Activated CD8-positive, alpha-beta memory T cell treated with anti-CD3 and anti-CD28 coated beads, Interleukin-2, amount 50 U/mL, for 1 hour (primary cell): ENCODE results near the gene MGAT5B.
"Not testable (repeated sequence)": the region's sequence is repeated elsewhere in the genome, so short reads cannot be mapped to it uniquely, and the experiment has no call there.

ENCODE experiments used
- DNase-seq: peaks from one replicate; pipeline ENCODE4 v3.0.0-alpha.2; 2020; ENCODE audit errors: extremely low read depth

Gene MGAT5B

DNA sequence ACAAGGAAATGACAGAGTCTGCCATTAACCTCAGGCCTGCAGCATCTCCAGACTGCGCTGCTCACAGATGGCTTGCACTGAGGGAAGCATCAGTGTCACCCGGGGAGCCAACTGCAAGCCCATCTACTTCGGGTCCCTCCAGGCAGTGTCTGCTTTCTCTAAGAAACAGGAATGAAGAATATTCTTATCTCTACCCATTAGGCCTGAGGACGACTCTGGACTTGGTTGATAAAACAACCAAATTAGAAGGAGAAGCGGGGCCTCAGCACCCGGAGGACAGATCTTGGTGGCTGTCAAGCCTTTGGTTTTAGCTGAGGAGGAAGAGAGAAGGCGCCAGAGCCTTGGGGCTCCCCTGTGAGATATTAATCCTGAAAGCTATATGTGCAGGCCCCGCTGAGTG, 19.5 kb upstream of the MGAT5B start:
- no peak for DNase-seq

- not testable (repeated sequence) for DNase-seq
These were observed 19.0 kb upstream of the MGAT5B start for GRCh38 chr17:76849160-76849559.

DNA sequence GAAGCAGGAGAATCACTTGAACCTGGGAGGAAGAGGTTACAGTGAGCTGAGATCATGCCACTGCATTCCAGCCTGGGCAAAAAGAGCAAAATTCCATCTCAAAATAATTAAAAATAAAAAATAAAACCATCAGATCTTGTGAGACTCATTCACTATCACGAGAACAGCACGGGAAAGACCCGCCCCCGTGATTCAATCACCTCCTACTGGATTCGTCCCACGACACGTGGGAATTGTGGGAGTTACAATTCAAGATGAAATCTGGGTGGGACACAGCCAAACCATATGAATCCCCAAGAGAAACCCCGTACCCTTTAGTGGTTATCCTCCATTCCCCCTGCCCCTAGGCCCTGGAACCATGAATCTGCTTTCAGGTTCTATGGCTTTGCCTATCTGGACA, 15.4 kb upstream of the MGAT5B start:
- no peak for DNase-seq

- no peak for DNase-seq
These were observed 13.1 kb upstream of the MGAT5B start for GRCh38 chr17:76855105-76855504.

GRCh38 chr17:76862079-76862478, 6.1 kb upstream of the MGAT5B start:
- no peak for DNase-seq

- DNase-seq: no peak
These were observed 5.7 kb upstream of the MGAT5B start for GRCh38 chr17:76862494-76862893.

DNA sequence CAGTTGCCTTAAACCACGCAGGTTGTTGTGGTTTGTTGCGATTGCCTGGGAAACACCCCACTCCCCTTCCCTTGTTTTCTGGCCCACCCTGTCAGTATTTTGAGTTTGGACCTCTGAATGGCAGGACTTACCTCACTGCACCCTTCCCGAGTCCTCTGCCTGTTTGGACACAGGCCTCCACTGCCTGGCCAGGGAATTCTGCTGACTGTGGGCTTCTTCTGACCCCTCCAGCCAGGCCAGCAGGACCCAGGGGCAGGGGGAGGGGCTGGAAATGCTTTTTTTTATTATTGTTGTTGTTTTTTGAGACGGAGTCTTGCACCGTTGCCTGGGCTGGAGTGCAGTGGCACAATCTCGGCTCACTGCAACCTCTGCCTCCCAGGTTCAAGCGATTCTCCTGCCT, 4.2 kb upstream of the MGAT5B start:
- DNase-seq: no peak

GRCh38 chr17:76865174-76865573, 3.0 kb upstream of the MGAT5B start:
- DNase-seq: no peak

- no peak for DNase-seq
These were observed 2.0 kb upstream of the MGAT5B start for GRCh38 chr17:76866203-76866602.

DNA sequence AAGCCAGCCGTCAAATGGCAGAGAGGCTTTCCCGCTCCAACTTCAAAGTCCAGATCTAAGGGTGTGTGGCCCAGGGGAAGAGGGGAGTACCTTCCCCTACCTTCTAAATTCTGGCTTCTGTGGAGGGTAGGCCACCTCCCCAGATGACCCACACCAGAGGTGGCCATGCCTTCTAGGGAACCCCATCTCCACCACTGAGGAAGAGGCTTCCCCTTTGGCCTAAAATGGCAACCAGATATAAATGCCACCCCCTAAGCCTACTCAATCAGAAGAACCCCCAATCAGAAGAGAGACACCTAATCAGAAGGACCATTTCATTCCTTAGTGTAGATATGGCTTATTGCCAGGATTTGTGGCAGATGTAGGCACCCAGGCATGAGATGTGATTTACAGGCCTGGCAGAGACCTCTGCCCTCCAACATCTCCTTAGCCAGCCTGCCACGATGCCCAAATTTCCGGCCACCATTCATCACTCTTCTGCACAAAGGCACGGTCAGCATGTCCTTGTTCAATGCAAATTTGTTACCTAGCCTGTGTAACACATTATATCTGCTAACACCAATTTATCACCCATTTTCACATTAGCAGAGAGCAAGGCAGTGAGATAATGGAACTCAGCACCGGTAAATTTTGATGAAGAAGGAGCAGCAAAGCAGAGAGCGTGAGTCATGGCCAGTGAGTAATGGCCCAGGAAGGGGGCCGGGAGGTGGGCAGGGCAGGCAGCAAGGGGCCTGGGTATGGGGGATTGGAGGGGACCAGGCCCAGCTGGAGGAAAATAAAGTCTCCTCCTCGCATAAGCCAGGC, 1.2 kb upstream of the MGAT5B start:
- no peak for DNase-seq

- no peak for DNase-seq
These were observed 527 bp upstream of the MGAT5B start for GRCh38 chr17:76867578-76868175.

DNA sequence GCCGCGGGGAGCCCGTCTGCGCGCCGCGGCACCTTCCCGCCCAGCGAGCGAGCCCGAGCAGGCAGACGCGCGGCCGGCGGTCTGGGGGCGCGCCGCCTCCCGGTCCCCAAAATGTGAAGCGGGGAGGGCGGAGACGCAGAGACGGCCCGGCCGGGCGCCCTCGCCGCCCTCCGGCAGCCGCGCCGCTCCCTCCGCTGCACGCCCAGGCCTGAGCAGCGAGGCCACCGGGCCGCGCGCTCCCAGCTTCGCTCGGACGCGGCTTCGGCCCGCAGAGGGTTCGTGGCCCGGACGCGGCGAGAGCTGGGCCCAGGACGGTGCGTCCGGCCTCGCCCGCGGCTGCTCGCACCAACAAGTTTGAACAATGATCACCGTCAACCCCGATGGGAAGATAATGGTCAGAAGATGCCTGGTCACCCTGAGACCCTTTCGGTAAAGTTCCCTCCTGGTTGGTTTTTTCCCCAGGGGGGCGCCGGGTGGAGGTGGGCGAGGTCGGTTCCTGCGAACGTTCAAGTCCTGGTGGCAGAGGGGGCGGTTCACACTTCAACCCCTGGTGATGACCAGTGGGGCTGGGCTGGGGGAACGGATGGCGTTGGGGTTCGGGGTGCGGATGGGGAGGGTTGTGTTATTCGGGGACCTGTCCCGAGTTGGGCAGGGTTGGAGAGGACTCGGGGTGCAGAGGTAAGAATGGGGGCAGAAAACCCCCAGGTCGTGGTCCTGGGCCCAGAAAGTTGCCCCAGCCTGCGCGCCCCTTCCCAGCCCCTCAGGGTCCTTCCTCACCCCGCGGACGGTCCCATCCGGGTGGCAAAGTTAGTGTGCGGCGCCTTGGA, 678 bp downstream of the MGAT5B start:
- no peak for DNase-seq

DNA sequence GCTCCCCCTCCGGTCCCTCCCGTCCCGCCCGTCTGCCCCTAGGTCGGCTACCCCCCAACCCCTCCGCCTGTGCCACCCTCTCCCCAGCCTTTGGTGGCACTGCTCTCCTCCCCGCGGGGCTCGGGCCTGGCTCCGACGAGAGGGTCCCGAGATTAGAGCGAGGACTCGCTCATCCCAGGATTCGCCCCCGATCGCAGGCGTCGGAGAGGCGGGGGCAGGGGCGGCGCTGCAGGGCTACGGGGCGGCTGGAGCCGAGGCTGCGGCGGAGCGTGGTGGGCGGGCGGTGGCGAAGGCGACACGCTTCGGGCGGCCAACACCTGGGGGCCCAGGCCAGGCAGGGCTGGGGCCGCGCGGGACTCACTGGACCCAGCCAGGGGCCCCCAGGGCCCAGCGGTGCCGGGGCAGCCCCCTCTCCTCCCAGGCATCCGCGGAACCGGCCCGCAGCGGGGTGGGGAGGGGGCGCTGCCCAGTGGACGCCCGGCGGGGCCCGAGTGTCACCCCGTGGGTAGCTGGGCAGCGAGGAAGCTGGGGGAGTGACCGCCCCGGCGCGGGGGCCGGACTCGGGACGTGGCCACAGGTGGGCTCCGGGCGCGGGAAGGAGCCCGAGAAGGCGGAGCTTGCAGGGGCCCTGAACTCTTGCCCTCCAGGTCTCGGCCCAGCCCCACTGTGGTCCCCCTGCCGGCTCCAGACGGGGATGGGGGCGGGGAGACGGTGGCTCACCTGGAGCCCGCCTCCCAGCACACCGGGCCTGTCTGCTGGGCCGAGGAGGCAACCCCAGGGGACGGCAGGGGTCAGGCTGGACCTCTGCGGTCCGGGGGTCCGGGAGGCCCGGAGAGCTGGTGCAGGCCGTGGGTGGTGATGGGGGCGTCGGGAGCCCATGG, 1.5 kb downstream of the MGAT5B start:
- no peak for DNase-seq

GRCh38 chr17:76870377-76870714, 2.1 kb downstream of the MGAT5B start:
- no peak for DNase-seq

GRCh38 chr17:76871668-76872067, 3.5 kb downstream of the MGAT5B start:
- DNase-seq: no peak

GRCh38 chr17:76872221-76872873, 4.1 kb downstream of the MGAT5B start:
- no peak for DNase-seq

DNA sequence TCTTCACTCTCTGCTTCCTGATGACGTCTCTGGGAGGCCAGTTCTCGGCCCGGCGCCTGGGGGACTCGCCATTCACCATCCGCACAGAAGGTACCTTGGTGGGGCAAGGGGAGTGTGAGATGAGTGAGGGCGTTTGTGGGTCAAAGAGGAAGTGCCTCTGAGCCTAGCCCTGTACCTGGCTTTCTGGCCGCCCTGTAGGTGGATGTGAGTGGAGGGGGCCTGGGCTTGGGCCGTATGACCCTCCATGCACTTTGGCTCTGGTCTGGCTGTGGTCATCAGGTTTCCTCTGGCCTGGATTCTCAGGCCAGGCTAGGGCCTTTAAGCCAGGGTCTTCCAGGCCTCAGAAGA, 4.6 kb downstream of the MGAT5B start:
- no peak for DNase-seq

GRCh38 chr17:76873856-76874255, 5.7 kb downstream of the MGAT5B start:
- no peak for DNase-seq

DNA sequence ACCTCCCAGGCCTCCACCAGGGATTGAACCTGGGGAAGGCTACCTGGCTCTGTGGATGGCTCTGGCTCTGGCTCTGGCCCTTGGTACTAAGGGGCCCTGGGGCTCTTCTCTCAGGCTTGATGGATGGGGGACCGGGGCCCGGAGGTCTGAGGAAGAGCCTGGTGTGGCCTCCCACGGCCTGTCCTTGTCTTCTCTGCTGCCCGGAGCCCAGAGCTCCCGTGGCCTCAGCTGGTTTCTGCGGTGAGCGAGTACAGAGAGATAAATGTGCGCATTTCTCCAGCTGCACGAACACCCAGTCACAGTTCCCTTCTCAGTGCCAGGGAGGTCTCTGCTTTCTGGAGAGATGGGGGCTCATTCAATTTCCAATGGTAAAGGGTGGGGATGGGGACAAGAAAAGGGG, 9.2 kb downstream of the MGAT5B start:
- DNase-seq: no peak

DNA sequence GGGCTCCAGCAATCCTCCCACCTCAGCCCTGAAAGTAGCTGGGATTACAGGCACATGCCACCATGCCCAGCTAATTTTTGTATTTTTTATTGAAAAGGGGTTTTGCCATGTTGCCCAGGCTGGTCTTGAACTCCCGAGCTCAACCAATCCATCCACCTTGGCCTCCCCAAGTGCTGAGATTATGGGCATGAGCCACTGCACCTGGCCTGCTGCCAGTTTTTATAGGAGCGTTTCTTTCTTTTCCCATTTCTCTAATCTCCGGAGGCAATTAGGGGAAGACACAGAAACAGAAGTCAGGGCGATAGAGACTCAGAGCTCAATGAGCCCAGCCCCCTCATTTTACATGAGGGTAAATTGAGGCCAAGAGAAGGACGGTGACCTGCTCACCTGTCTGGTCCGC, 10.4 kb downstream of the MGAT5B start:
- no peak for DNase-seq

GRCh38 chr17:76879254-76879653, 11.1 kb downstream of the MGAT5B start:
- no peak for DNase-seq
